ENCODE measurements around the gene NR4A1. TPM values are rescaled to one million over a fixed set of nuclear protein-coding genes. Genes with fewer than 3 reads are reported as not detected.
A peak's percentile ranks its signal among the peaks of the same experiment; 100 is the strongest.

The NR4A1 gene
- total RNA-seq, 1 experiment from 2014 or later: 25.8 TPM

GRCh38 chr12:52084491-52085231, 33.4 kb downstream of the NR4A1 start:
- no peak overlapping the region for H3K27ac ChIP-seq (ENCODE audit: insufficient read length, low read depth, low read length)

More at GRCh38 chr12:52084491-52085231, 33.4 kb downstream of the NR4A1 start:
- TF ChIP-seq CTCF (conservative IDR thresholded peaks at IDR 0.05): no peak
- Histone ChIP-seq H3K18ac (ENCODE audit: insufficient read length, low read depth, low read length) (no peak overlapping the region), H2BK120ac (ENCODE audit: low read depth, low read length, poor library complexity, severe bottlenecking) (no peak overlapping the region), H3K4ac (ENCODE audit: low read depth, low read length) (no peak overlapping the region), H3K23ac (ENCODE audit: insufficient read length, low read depth, low read length) (no peak overlapping the region), H2BK15ac (ENCODE audit: low read depth, low read length) (no peak overlapping the region), H3K9ac (ENCODE audit: extremely low read depth, insufficient read length, low read length) (no peak overlapping the region), H2BK20ac (ENCODE audit: low read depth, low read length, poor library complexity, severe bottlenecking) (no peak overlapping the region), H2BK5ac (ENCODE audit: insufficient read length, low read length) (no peak overlapping the region), H3K4me2 (ENCODE audit: insufficient read depth, insufficient read length, low read length) (no peak overlapping the region), H3K23me2 (ENCODE audit: insufficient read length, low read depth, low read length, poor library complexity, severe bottlenecking) (no peaks in the 10 kb centered on the region), H3K27me3 (ENCODE audit: insufficient read depth, low read length) (no peaks in the 10 kb centered on the region), H4K20me1 (ENCODE audit: control insufficient read depth, insufficient read depth, insufficient read length) (no peaks in the 10 kb centered on the region), H3K9me3 (ENCODE audit: control insufficient read depth, low read depth, low read length) (no peaks in the 10 kb centered on the region), H3K14ac (ENCODE audit: insufficient read depth, low read length) (no peak overlapping the region), H3K4me1 (ENCODE audit: insufficient read depth, low read length) (no peaks in the 10 kb centered on the region; the same call in 1 of the 2 replicates), H2AK5ac (ENCODE audit: insufficient read length, low read length) (no peak overlapping the region), H4K91ac (ENCODE audit: insufficient read length, low read depth, low read length) (no peak overlapping the region), H3K79me2 (ENCODE audit: insufficient read depth, low read length) (no peaks in the 10 kb centered on the region), H4K8ac (replicated peaks; ENCODE audit: insufficient read length, low read depth, low read length) (no peak overlapping the region), H3T11ph (ENCODE audit: low read length) (no peak overlapping the region), H2BK12ac (ENCODE audit: insufficient read length, low read depth, low read length) (no peak overlapping the region), H2AFZ (ENCODE audit: low read length) (no peak overlapping the region), H3K56ac (ENCODE audit: insufficient read length, low read depth, low read length) (no peak overlapping the region), H4K5ac (ENCODE audit: insufficient read length, low read depth, low read length) (no peak overlapping the region), H3K79me1 (ENCODE audit: insufficient read depth, low read depth, low read length, poor library complexity, severe bottlenecking) (no peaks in the 10 kb centered on the region)
- Mint-ChIP-seq H3K36me3 (ENCODE audit: insufficient read depth in 1 of 3, low read depth in 3 of 3) (no peaks in the 10 kb centered on the region), H3K4me1 (peaks cover 13 to 29% of the 10 kb centered on the region in 2 experiments), H3K27ac (peak overlapping the region in 1 of 3 experiments; percentile 86; a peak in 2 of 7 replicates), H3K9me3 (no peaks in the 10 kb centered on the region), H3K27me3 (ENCODE audit: low read depth) (peaks cover 12% of the 10 kb centered on the region), H3K4me3 (no peak overlapping the region)
- WGBS (ENCODE audit: extremely low coverage, insufficient read length, low lambda C conversion rate): no CpG with 5 or more reads among the region's 9 CpGs
- no peak for DNase-seq

Data from H9 (cell line).